HEK293 (cell line): ENCODE data around the gene S1PR2.

Experiments used
- CTCF ChIP-seq: fragments of 450-650 bp; formaldehyde crosslinking; IDR thresholded peaks from 2 replicates; pipeline ENCODE4 v1.5.1; 2016; ENCODE audit warnings: missing biosample characterization, missing genetic modification characterization
- PBX3 ChIP-seq: sonication (generic); formaldehyde crosslinking; IDR thresholded peaks from 2 replicates; pipeline ENCODE4 v1.8.1; 2022; ENCODE audit warnings: mild to moderate bottlenecking, moderate library complexity, missing genetic modification reagents
- ZNF138 ChIP-seq: fragments of 450-650 bp; formaldehyde crosslinking; IDR thresholded peaks from 2 replicates; pipeline ENCODE4 v1.5.1; 2016; ENCODE audit warnings: missing biosample characterization, missing genetic modification characterization, borderline replicate concordance
- ZNF660 ChIP-seq: fragments of 450-650 bp; IDR thresholded peaks from 2 replicates; pipeline ENCODE4 v1.5.1; 2018; ENCODE audit warnings: missing biosample characterization, mild to moderate bottlenecking, missing genetic modification characterization
- ZSCAN16 ChIP-seq: fragments of 450-650 bp; formaldehyde crosslinking; IDR thresholded peaks from 2 replicates; pipeline ENCODE4 v1.5.1; 2016; ENCODE audit warnings: missing biosample characterization, missing genetic modification characterization
- TF ChIP-seq, protein P1 (sequence below): fragments of 450-650 bp; formaldehyde crosslinking; IDR thresholded peaks from 2 replicates; pipeline ENCODE4 v1.5.1; 2016; ENCODE audit warnings: missing biosample characterization, missing genetic modification characterization

DNA sequence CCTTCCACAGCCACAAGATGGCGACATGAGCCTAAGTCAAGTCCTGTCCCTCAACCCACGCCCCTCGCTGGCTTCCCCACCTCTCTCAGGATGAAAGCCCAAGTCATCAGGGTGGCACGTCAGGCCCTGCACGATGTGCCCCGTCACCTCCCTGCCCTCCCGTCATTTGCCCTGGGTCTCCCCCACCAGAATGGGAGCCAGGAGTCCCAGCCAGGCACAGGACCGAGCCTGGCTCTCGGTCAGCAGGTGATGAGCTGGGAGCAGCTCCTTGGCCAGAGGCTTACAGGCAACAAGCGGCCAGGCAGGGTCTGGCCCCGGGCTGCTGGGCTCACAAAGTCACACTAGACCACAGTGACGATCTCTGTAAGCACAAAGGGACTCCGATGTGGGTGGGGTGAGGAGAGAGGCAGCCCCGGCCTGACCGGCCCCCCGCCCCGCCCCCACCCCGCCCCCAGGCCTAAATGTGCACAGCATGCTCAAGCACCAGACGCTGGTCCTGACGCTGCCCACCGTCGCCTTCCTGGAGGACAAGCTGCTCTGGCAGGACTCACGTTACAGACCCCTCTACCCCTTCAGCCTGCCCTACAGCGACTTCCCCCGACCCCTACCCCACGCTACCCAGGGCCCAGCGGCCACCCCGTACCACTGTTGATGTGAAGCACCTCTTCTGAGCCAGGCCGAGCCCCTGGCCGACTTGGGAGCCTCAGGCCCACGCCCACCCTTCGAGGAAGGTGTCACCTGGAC, 28.2 kb upstream of the S1PR2 start:
- peak; percentile 85 for TF ChIP-seq CTCF (tag by site-specific recombination)
- TF ChIP-seq ZNF138 (tag by site-specific recombination) = no peak
- no peak for TF ChIP-seq ZSCAN16 (tag by site-specific recombination)
- TF ChIP-seq PBX3 (CRISPR knock-in tag) = no peak
- TF ChIP-seq, protein P1, sequence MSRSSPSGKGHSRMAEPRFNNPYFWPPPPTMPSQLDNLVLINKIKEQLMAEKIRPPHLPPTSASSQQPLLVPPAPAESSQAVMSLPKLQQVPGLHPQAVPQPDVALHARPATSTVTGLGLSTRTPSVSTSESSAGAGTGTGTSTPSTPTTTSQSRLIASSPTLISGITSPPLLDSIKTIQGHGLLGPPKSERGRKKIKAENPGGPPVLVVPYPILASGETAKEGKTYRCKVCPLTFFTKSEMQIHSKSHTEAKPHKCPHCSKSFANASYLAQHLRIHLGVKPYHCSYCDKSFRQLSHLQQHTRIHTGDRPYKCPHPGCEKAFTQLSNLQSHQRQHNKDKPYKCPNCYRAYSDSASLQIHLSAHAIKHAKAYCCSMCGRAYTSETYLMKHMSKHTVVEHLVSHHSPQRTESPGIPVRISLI = 0 out of 2 replicates have a peak, but pooled peaks have one; percentile 13
- TF ChIP-seq ZNF660 (tag by site-specific recombination) = no peak
